CD4-positive, alpha-beta T cell treated with Interferon alpha-2 for 1 hour (primary cell): ENCODE data around the gene HMOX1.
A peak's percentile ranks its signal among the peaks of the same experiment; 100 is the strongest.

Experiments used
- DNase-seq, 2 donors: peaks; one replicate each; pipeline ENCODE4 v3.0.0-alpha.2; 2020 to 2022

The HMOX1 gene

DNA sequence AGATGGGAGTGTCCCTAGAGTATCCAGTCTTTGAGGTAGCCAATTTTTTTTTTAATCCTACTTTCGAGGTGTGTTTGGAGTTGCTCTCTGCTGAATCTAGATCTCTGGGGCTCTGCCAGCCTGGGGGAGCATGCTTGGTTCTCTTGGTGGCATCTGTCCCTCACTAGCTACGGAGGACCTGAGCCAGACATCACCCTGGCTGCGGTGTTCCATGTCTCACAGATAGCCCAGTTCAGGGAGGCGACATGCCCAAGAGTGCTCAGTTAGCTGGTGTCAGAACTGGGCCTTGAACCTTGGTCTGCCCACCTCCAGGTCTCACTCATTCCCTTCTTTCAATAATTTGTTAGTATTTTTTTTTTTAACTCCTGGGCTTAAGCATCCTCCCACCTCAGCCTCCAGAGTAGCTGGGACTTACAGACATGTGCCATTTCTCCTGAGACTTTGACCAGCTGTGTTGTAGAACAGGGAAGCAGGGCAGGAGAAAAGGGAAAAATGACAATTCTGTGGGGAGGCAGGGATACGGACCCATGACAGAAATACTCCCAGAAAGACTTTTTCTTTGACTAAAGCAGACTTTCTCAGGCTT is 621 bp downstream of the HMOX1 start:
- DNase-seq: no peak

DNA sequence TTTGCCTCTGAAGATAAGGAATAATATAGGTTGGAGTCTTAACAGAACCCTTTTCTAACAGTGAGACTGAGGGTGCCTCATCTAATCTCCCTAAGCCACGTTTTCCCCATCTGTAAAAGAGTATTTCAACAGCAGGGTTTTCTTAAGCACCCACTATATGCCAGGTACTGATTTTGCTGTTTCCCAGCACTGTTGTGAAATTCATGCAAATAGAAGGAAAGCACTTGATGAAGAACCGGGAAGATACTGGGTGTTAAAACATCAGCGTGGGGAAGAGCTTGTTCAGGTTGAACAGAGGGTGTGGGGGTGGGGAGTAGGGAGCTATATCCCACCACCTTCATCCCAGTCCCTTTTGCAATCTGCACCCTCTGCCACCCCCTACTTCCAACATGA is 2.8 kb downstream of the HMOX1 start:
- no peak for DNase-seq

DNA sequence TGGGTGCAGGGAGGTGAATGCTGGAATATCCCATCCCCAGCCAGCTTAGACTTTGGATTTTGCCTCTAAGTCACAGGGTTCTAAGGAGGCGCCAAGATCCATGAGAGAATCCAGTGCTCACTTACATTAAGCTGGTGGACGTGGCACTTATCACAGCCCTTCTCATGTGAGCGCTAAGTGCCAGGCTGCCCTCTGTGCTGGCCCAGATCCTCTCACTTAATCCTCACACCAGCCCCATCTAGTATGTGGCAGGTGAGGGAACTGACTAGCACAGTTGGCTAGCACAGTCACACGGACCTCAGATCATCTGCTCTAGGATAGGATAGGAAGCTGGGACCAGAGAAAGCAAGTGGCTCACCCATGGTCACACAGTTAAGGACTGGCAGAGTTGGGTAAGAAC is 3.6 kb downstream of the HMOX1 start:
- no peak for DNase-seq

DNA sequence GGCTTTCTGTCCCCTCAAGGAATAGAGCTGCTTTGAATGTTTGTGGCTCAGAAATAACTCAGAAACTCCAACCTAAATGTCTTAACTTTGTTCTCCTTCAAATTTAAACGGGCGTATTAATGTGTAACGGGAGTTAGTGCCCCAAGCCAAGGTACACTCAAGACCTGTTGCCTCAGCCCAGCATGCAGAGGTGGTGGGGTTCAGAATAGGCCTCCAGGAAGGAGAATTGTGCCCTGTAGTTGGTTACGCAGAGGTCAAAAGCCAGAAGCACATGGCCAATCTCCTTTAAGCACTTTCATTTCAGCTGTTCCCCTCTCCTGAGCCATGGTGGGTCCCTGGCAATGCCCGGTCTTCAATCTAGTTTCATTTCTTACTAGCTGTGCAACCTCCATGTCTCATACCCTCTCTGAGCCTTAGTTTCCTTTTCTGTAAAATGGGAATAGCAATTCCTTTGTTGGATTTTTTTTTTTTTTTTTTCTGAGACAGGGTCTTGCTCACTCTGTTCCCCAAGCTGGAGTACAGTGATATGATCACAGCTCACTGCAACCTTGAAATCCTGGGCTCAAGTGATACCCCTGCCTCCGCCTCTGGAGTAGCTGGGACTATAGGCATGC is 4.2 kb downstream of the HMOX1 start:
- no peak for DNase-seq

DNA sequence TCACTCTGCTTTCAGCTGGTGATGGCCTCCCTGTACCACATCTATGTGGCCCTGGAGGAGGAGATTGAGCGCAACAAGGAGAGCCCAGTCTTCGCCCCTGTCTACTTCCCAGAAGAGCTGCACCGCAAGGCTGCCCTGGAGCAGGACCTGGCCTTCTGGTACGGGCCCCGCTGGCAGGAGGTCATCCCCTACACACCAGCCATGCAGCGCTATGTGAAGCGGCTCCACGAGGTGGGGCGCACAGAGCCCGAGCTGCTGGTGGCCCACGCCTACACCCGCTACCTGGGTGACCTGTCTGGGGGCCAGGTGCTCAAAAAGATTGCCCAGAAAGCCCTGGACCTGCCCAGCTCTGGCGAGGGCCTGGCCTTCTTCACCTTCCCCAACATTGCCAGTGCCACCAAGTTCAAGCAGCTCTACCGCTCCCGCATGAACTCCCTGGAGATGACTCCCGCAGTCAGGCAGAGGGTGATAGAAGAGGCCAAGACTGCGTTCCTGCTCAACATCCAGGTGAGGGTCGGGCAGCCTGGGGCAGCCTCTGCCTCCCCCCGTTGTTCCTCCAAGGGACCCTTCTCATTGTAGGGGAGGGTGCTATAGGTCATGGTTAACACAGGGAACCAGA is 5.9 kb downstream of the HMOX1 start:
- no peak for DNase-seq

DNA sequence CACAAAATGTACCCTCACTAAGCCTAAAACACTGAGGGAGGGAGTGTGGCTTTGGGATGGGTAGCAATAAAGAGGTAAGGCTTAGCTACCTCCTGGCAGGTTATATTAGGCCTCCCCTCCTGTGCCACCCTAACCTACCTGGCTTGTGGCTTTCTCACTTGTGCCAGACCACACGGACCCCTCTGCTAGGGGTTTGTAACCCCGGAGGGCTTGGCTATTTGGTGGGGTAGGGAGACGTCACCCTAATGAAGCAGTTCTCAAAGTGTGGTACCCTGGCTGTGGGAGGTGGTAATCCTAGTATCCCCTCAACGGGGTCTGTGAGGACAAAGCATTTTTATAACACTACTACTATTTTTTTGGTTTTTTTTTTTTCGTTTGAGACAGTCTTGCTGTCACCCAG is 10.0 kb downstream of the HMOX1 start:
- no peak for DNase-seq

DNA sequence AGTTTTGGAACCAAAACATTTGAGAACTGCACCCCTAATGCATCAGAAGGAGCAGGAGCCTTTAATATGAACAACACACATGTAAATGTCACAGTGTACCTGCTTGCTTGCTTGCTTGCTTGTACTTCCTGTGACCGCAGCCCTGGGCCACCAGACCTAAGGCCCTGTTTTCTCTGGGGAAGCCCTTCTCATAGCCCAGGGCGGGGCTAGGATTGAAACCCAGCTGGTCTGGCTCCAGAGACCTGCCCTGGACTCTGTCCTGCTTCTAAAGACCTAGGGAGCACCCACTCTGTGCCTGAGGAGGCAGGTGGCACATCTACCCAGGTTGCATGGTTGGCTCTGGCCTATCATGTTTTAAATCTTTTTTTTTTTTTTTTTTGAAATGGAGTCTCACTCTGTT is 11.5 kb downstream of the HMOX1 start:
- DNase-seq: no peak

DNA sequence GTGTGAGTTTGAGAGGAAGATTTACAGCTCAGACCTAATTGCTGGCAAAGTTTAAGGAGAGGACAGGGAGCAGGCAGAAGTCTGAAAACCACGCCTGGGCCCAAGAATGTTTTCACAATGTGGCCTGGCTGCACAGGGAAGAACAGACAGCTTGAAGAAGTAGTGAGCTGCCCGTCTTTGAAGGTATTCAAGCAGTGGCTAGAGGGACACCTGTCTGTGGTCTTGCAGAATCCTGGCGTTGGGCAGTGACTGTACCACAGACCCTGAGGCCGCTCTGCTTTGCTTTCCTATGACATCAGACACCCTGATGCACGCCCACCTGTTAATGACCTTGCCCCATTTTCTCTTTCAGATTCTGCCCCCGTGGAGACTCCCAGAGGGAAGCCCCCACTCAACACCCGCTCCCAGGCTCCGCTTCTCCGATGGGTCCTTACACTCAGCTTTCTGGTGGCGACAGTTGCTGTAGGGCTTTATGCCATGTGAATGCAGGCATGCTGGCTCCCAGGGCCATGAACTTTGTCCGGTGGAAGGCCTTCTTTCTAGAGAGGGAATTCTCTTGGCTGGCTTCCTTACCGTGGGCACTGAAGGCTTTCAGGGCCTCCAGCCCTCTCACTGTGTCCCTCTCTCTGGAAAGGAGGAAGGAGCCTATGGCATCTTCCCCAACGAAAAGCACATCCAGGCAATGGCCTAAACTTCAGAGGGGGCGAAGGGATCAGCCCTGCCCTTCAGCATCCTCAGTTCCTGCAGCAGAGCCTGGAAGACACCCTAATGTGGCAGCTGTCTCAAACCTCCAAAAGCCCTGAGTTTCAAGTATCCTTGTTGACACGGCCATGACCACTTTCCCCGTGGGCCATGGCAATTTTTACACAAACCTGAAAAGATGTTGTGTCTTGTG is 12.5 kb downstream of the HMOX1 start:
- DNase-seq: no peak

DNA sequence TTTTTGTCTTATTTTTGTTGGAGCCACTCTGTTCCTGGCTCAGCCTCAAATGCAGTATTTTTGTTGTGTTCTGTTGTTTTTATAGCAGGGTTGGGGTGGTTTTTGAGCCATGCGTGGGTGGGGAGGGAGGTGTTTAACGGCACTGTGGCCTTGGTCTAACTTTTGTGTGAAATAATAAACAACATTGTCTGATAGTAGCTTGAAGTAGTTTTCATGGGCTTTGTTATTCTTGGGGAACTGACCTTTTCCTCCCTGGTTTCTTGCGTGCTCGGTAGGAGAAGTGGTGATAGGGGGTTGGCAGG is 13.1 kb downstream of the HMOX1 start:
- no peak for DNase-seq

DNA sequence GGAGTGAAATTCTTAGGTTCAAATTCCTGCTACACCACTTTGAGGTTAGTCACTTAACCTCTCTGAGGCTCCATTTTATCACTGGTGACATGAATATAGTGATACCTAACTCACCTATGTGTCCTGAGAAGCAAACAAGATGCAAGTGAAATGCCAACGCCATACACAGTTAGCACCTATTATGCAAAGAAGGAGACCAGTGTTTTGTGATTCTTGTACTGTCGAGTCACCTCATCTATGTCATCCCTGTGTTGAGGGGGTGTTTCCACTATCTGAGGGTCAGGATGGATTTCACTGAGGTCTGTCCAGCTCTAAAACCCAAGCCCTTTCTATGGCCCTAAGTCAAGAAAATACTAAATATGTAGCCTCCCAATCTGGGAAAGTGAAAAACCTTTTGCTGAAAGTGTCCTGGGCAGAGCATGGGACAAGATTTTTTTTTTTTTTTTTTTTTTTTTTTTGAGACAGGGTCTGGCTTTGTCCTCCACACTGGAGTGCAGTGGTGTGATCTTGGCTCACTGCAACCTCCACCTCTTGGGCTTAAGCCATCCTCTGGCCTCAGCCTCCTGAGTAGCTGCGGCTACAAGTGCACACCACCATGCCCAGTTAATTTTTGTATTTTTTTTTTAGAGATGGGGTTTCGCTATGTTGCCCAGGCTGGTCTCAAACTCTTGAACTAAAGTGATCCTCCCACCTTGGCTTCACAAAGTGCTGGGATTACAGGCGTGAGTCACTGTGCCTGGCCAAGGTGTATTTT is 14.1 kb downstream of the HMOX1 start:
- no peak for DNase-seq

DNA sequence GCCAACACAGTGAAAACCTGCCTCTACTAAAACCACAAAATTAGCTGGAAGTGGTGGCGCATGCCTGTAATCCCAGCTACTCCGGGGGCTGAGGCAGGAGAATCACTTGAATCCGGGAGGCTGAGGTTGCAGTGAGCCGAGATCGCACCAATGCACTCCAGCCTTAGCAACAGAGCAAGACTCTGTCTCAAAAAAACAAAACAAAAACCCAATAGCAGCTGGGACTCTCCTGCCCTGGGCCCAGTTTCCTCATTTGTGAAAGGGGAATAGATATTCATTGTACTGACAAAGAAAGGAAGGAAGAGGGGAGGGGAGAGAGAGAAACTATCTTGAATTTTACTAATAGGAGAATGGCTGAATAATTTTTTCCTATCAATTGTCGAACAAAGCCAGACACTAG is 15.7 kb downstream of the HMOX1 start:
- DNase-seq: peak; percentile 16 to 35

DNA sequence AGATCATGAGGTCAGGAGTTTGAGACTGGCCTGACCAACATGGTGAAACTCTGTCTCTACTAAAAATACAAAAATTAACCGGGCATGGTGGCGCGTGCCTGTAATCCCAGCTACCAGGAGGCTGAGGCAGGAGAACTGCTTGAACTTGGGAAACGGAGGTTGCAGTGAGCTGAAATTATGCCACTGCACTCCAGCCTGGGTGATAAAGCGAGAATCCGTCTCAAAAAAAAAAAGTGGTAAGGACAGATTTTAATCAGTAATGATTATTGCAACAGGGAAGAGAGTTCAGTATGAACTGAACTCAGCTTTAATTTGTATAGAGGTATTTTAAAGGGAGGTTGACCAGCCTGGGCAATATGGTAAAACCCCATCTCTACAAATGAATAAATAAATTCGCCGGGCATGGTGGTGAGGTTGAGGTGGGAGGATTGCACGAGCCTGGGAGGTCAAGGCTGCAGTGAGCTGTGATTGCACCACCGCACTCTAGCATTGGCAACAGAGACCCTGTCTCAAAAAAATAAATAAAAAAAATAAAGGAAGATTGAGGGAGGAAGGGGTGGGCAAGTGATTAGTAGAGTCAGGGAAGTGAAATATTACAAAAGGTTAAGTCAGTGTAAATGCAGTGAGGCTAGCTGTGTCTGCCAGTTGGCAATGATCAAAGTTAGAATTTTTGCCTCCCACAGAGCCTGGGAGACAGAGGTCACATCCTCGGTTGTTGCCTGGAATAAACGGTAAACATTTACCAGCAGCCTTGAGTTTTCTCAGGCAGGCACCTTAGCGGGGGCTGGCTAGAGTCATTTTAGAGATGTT is 16.4 kb downstream of the HMOX1 start:
- DNase-seq: no peak

DNA sequence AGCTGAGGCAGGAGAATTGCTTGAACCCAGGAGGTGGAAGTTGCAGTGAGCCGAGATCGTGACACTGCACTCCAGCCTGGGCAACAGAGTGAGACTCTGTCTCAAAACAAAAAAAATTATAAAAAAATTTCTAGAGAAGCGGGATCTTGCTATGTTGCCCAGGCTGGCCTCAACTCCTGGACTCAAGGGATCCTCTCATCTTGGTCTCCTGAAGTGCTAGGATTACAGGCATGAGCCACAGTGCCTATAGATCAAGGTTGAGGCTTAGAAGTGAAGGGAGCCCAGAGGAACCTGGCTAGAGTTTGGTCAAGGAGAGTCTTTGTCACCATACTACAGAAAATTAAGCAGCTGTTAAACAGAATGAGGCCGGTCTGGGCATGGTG is 17.7 kb downstream of the HMOX1 start:
- no peak for DNase-seq

DNA sequence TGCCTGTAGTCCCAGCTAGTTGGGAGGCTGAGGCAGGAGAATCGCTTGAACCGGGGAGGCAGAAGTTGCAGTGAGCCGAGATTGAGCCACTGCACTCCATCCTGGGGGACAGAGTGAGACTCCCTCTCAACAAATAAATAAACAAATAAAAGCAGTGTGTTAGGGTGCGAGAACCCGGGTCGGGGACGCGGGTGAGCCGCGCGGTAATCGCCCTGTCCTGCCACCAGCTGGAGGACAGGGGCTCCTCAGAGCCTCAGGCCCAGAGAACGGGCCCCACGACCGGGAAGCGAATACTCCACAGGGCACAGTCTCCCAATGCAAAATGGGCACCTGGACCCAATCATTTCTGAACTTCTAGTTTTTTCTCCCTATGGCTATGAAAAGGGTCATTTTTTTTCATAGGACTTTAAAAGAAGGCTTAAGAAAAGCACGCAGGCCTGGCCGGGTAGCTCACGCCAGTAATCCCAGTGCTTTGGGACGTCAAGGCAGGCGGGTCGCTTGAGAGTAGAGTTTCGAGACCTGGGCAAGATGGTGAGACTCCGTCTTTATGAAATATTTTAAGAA is 18.3 kb downstream of the HMOX1 start:
- DNase-seq: no peak

DNA sequence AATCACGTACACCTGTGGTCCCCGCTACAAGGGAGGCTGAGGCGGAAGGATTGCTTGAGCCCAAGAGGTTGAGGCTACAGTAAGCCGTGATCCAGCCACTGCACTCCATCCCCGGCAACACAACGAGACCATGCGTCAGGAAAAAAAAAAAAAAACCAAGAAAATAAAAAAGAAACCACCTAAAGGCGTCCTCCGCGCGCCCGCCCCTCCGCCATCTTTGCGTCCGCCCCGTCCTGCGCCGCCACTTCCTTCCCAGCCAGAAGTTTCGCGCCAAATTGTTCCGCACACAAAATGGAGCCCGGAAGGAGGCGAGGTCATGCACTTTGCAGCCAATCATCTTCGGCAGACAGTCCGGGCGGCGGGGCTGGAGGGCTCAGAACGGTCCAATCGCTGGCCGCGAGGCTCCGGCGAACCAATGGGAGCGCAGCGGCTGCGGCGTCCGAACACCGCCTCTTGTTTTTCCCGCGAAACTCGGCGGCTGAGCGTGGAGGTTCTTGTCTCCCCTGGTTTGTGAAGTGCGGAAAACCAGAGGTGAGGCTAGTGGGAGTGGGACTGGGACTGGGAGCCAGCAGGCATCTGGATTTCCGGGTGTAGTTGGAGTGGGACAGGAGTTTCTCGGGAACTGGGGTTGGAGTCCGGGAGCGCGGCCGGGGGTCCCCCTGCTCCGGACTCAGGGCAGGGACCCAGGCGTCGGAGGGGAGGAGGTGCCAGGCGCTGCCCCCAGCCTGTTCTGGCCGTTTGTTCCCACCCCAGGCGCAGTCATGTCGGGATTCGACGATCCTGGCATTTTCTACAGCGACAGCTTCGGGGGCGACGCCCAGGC is 19.0 kb downstream of the HMOX1 start, which contains the start of gene MCM5:
TSS of gene MCM5 (plus strand) at position 463 of the 823 bp plus-strand sequence. CDS start at position 762, 299 bp downstream.
- DNase-seq: peak; percentile 96 to 98

DNA sequence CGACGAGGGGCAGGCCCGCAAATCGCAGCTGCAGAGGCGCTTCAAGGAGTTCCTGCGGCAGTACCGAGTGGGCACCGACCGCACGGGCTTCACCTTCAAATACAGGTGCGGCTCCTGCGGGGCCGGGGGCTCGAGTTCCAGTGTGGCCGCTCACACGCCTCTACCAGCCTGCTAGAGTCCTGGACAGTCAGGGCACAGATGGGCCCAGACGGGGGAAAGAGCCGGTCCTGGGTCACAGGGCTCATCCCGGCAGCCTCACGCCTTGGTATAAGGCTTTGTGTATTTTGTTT is 19.6 kb downstream of the HMOX1 start:
- peak in 1 of 2 donors; percentile 16 for DNase-seq

DNA sequence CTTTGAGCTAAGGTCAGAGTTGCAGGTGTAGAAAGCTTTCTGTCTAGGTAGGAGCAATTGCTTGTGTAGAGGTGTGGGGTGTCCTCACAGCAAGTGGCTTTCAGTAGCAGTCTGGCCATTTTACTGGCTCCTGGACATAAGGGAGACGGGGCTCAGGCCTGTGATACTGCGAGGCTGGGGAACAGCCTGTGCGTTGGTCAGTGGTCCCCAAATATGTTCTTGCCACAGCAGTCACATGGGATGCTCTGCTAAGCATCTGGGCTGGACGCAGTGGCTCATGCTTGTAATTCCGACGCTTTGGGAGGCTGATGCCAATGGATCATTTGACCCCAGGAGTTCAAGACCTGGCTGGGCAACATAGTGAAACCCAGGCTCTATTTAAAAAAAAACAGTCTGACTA is 21.0 kb downstream of the HMOX1 start:
- DNase-seq: no peak

DNA sequence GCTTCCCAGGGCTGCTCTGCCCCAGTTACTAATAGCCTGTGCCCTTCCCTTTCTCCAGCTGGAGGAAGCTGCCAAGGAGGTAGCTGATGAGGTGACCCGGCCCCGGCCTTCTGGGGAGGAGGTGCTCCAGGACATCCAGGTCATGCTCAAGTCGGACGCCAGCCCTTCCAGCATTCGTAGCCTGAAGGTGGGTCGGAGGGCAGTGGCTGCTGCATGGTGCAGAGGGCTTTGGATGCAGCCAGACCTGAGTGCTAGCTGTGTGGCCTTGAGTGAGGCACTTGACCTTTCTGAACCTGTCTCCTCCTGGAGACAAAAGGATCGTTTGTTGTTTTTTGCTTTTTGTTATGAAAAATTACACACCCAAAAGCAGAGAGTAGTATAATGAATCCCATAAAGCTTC is 22.5 kb downstream of the HMOX1 start:
- DNase-seq: no peak

DNA sequence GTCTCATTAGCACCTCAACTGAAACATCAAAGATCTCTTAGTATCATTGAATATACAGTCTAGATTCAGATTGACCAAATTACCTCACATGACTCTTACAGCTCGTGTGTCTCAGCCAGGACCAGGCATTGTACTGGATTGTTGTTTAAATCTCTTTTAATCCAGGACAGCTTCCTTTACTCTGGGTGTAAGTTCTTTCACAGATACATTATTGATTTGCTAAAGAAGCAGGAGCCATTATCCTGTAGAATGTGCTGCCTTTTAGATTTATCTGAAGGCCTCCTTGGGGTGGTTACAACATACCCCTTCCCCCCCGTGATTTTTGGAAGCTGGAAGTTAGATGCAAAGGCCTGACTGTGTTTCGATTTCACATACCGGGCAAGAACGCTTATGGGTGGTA is 23.3 kb downstream of the HMOX1 start:
- no peak for DNase-seq

DNA sequence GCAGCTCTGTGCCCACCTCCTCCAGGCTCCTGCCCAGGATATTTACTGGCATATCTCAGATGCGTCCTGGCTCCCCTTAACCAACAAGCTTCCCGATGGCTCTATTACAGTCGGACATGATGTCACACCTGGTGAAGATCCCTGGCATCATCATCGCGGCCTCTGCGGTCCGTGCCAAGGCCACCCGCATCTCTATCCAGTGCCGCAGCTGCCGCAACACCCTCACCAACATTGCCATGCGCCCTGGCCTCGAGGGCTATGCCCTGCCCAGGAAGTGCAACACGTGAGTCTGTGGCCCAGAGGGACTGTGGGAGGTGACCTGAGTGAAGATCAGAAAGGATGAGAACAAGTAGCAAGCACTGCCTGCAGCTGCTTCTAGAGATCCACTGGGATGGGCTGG is 25.5 kb downstream of the HMOX1 start:
- no peak for DNase-seq

DNA sequence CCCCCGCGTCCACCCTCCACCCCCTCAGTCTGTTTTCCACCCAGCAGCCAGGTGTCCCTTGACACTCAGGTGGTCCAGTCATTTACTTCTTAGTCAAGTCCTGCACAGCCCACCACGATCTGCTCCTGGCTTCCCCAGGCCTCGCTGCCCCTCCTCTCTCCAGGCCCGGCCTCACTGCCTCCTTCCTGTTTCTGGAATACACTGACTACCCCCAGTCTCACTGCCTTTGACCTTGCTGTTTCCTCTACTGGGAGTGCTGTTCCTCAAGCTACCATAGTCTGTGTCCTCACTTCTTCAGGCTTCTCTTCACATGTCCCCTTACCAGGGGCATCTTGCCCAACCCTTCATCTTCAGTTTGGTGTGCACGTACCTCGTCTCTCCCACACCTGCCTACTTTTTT is 26.5 kb downstream of the HMOX1 start:
- no peak for DNase-seq
